Measurements from ENCODE around the gene ALDH3A2.
"Not testable (repeated sequence)": the region's sequence is repeated elsewhere in the genome, so short reads cannot be mapped to it uniquely, and the experiment has no call there.

The ALDH3A2 gene

DNA sequence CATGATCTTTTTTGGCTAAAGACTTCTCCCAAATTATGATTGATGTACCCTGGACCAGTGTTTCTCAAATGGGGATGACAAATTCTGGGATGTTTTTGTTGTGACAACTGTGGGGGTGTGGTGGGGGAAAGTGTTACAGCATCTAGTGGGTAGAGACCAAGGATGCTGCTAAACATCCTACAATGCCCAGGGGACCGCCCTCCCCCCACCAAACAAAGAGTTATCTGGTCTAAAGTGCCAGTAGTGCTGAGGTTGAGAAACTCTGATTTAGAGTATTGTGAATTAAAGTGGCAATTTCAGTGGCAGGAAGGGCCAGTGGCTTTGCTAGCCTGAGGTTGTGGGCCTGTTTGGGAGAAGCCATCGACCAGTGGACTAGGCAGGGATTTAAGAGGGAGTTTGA is 34.6 kb downstream of the ALDH3A2 start:
- no peak for DNase-seq

DNA sequence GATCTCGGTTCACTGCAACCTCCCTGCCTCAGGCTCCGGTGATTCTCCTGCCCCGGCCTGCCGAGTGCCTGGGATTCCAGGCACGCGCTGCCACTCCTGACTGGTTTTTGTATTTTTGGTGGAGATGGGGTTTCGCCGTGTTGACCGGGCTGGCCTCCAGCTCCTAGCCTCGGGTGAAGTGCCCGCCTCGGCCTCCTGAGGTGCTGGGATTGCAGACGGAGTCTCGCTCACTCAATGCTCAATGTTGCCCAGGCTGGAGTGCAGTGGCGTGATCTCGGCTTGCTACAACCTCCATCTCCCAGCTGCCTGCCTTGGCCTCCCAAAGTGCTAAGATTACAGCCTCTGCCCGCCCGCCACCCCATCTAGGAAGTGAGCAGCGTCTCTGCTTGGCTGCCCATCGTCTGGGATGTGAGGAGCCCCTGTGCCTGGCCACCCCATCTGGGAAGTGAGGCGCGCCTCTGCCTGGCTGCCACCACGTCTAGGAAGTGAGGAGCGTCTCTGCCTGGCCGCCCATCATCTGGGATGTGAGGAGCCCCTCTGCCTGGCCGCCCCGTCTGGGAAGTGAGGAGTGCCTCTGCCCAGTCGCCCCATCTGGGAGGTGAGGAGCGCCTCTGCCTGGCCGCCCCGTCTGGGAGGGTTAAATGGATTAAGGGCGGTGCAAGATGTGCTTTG is 36.5 kb downstream of the ALDH3A2 start:
- DNase-seq, result not testable (repeated sequence)

GRCh38 chr17:19686400-19687090 is 38.0 kb downstream of the ALDH3A2 start:
- no peak for DNase-seq

DNA sequence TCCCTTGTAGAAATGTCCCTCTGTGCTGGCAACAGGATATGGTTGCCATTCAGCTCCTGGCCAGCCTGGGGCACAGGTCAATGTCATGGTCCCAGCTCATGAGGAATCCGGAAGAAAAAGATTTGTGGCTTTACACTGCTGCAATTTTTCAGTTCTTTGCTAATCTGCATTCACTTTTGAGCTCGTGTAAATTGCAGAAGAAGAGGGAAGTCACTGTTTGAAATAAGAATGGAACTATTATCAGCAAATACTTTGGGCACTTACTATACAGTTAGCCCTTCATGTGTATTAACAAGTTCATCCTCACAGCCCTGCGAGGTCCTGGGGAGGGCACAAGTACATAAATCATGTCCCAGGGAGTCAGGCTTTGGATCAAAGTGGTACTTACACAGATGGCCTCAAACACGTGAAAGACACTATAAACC is 53.7 kb downstream of the ALDH3A2 start:
- DNase-seq, result no peak

DNA sequence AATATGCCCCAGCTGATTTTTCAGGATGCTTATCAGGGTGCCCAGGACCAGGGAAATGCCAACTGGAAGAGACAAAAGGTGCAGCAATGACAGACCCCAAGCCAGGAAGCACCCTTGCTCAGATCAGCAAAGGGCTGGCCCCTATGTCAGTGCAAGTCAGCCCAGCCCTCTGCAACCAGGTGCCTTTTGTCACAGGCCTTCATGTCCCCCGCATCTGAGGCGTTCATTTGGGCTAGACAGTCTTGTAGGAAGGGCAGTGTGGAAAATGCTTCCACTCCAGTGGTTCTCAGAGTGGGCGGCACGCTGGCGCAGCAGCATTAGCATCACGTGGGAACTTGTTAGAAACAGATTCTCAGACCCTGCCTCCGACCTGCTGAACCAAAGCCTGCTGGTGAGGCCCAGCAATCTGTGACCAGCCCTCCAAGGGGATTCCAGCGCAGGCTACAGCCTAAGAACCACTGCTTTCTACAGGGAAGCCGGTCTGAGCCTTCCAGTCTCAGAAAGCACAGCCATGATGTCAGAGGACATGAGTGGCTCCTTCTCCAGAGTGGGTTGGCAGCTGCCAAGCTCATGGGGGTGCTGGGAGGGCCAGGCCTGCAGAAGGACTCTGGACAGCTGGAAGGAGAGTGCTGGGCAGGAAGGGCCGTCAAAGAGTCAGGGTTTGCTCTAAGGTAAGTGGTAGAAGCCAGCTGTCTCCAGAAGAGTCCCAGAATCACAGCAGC is 54.7 kb downstream of the ALDH3A2 start:
- DNase-seq, result no peak

DNA sequence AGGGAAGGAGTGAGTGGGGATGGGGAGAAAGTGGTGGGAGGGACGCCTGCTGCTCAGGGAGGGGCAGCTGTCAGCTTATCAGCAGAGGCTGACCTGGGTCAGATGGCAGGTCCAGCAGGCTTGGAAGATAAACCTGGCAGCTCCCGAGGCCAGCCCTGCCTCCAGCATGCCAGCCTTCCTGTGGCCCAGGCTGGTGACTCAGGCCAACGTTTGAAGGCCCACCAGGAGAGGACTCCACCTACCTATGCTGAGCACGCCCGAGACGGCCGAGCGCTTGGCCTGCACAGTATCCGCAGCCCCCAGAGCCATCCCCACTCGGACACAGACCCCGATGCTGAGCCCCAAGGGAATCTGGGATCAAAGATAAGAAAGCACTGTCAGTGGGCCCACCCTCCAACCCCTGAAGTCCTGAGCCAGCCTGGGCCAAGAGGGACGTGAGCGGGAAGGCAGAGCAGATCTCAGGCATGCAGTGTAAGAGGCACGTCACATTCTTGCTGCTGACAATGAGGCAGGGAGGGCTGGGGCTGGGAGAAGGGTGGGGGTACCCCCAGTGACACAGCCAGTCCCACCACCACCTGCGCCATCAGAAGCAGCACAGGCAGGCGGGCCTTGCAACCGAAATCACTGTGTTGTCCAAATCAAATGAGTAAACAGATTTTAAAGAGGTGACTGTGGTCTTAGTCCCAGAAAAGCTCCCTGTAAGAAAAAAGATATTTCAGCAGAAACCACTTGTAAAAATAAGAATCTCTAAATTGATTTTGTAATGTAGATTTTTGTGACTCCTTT is 55.5 kb downstream of the ALDH3A2 start:
- DNase-seq, result no peak

GRCh38 chr17:19705201-19705600 is 56.6 kb downstream of the ALDH3A2 start:
- DNase-seq, result no peak

DNA sequence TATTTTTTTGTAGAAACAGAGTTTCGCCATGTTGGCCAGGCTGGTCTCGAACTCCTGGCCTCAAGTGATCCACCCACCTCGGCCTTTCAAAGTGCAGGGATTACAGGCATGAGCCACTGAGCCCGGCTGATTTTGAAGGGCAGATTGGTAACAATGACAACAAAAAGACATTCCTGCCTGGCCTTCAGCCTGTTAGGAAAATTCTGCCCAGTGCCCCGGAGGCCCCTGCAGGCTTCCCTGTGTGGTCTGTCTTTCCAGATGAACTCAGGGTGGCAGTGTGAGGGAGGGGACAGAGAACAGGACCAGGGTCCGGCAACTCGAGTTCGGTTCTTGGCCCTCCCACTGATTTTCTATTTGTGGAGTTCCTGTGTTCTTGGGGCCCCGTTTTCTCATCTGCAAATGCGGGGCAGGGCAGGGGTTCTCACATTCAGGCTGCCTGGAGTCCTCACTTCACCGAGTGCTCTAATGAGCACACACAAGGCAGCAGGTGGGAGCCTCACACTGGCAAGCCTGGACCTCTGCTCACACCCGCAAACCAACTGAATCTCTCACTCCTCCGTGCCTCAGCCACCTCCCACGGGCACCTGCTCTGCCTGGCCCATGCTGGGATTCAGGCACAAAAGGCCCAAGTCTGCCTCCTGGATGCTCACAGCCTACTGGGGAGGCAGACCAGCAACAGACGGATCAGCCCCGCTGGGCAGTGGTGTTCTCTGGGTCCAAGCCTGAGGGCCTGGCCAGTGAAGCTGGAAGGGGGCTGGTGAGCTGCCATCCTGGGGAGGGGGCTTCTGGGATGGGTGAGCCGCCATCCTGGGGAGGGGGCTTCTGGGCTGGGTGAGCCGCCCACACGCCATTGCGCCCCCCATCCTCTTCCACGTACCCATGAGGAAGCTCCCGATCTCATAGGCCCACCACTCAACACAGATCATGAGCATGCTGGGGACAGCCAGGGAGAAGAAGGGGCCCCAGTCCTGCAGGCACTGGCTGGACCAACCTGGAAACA is 57.5 kb downstream of the ALDH3A2 start:
- no peak for DNase-seq

GRCh38 chr17:19706791-19707727 is 58.5 kb downstream of the ALDH3A2 start:
- DNase-seq, result no peak

- no peak for DNase-seq
Measured at GRCh38 chr17:19707728-19708221, 59.2 kb downstream of the ALDH3A2 start.

- DNase-seq, result no peak
Measured at GRCh38 chr17:19708431-19709175, 60.1 kb downstream of the ALDH3A2 start.

- no peak for DNase-seq
Measured at GRCh38 chr17:19709841-19710240, 61.3 kb downstream of the ALDH3A2 start.

DNA sequence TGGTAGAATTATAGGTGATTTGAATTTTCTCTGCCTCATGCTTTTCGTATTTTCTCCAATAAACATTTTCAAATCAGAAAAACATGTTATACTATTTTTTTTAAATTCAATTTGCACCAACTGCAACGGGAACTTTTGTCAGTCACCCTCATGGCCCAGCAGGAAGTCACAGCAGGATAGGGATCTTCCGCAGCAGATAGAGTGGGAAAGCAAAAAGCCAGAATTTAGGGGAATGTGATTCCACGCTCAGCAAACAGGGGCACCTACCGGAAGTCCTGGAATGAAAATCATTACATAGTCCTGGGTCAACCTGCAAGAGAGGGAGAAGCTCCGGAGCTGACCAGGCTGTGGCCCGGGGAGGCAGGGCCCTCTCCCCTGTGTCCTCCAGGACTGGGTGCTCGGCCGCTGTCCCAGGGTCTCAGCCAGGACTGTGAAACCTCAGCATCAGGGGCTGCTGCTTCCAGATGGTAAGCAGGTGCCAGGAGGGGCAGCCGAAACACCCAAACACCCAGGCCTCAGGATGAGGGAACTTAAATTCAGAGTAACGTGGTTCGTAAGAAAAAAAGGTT is 64.0 kb downstream of the ALDH3A2 start:
- no peak for DNase-seq

GRCh38 chr17:19713462-19713861 is 64.9 kb downstream of the ALDH3A2 start:
- no peak for DNase-seq

DNA sequence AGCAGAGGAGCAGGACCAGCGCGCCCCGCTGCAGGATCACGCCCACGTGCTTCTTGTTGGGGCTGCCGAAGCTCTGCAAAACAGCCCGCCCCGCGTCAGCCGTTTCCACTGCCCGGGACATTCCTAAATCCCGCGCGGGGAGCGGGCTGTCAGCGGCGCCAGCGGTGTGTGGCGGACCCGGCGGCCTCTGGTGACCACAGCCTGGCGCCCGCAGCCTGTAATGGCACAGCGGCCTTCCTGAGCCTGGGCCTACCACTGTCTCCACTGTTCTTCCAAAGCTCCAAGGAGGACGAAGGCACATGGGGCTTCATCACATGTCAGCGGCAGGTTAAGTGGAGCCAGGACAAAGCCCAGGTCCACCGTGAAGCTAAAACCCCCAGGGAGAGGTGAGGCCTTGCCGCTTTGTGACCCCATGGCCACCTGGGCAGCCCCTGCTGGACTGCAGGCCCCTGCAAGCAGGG is 65.4 kb downstream of the ALDH3A2 start:
- no peak for DNase-seq

DNA sequence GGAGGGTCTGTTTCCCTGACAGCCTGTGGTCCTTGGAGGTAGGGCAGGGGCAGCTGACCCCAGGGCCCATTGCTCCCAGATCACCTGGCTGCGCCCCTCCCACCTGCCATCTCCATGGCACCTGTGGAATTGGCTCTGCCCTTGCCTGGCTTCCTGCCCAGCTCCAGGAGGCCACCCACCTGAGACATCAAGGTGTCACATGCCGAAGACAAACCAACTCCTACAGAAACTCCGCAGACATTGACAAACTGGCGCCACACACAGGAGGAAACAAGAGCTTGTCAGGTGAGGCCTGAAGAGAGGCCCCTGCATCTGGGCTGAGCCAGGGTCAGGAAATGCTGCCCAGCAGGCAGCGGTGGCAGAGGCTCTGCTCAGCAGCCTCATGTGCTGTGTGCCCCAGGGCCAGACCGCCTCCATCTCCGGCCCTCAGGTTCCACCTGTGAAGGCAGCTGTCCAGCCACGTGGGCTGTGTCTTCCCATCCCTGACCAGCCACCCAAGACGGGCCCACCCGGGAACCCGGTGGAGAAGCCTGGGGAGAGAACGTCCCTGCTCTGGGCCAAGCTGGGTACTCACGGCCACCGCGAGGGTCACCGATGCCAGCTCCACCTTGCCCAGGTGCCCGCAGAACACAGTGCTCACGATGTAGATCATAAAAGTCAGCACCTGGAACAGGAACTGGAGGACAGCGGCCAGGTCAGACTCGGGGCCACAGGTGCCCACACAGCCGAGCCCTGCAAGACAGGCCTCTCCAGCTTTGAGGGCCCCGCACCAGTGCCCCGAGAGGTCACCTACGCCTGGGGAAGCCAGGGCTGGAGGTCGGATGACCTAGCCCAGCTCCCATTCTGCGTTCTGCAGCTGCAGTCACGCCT is 66.2 kb downstream of the ALDH3A2 start:
- no peak for DNase-seq

DNA sequence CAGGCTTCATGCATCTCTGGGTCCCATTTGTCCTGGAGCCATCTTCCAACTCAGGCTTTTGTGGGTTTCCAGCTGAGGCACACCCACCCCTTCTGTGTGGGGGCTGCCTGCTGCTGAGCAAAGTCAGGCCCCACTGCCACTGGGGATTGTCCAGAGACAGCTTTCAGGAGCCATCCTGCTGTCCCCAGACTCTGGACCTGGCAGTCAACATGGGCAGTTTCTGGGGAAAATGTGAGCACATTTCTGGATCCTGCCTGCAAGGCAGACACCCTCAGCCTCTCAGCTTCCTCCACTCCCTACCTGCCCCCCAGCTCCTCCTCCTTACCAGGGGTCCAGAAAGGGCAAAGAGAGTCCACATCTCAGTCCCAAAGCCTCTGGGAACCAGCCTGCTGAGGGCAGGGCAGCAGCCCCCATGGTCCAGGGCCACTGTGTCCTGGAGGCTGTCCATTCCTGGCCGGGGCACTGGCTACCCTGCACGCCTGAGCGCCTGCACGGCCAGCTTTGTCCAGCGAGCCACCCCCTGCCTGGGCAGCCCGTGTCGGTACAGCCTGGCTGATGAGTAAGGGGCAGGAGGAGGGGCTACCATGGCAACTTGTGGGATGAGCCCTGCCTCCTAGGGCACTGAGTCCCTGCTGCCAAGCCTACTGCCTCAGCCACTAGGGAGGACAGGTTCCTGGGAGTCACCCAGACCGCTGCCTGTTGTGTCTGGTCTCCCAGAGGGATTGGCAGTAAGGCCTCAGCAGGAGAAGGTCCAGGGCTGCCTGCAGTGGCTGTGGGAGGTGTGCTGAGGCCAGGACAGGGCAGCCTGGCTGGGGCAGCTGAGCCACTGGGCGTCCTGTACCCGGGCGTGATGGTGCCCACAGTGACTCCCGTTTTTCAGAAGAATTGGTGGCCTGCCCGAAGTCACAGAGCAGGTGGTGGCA is 67.8 kb downstream of the ALDH3A2 start, which contains the start of gene SLC47A2:
Gene SLC47A2, minus strand, starts transcription at position 477 of the 923 bp plus-strand sequence. Its CDS starts 29 bp downstream, at position 448.
- no peak for DNase-seq

All from CD4-positive, alpha-beta T cell treated with Interferon gamma for 1 hour (primary cell).